VCaP (cell line): ENCODE results near the gene WEE1.
"Not testable (repeated sequence)": the region's sequence is repeated elsewhere in the genome, so short reads cannot be mapped to it uniquely, and the experiment has no call there.

ENCODE experiments used
- H3K27ac ChIP-seq: fragments of 450-650 bp; 2 replicates; pipeline ENCODE4 v1.5.1; 2017
- CTCF ChIP-seq: fragments of 450-650 bp; conservative IDR thresholded peaks from 2 replicates; pipeline ENCODE4 v1.5.1; 2017; ENCODE audit warnings: mild to moderate bottlenecking, moderate library complexity

The WEE1 gene

GRCh38 chr11:9619971-9620370, 46.5 kb downstream of the WEE1 start:
- no peak overlapping the region for H3K27ac ChIP-seq
- TF ChIP-seq CTCF, result no peak

- H3K27ac ChIP-seq, result not testable (repeated sequence)
Measured at GRCh38 chr11:9622353-9622752, 48.9 kb downstream of the WEE1 start.

- H3K27ac ChIP-seq, result not testable (repeated sequence)
Measured at GRCh38 chr11:9623053-9623452, 49.6 kb downstream of the WEE1 start.

- no peak for TF ChIP-seq CTCF
- H3K27ac ChIP-seq, result no peak overlapping the region
Measured at GRCh38 chr11:9624448-9624847, 51.0 kb downstream of the WEE1 start.

GRCh38 chr11:9625162-9625561, 51.7 kb downstream of the WEE1 start:
- no peak for TF ChIP-seq CTCF
- H3K27ac ChIP-seq, result no peak overlapping the region

- no peak for TF ChIP-seq CTCF
- no peak overlapping the region for H3K27ac ChIP-seq
Measured at GRCh38 chr11:9625728-9626127, 52.3 kb downstream of the WEE1 start.

- H3K27ac ChIP-seq, result no peak overlapping the region
- TF ChIP-seq CTCF, result no peak
Measured at GRCh38 chr11:9626496-9627394, 53.3 kb downstream of the WEE1 start.

- TF ChIP-seq CTCF, result no peak
- H3K27ac ChIP-seq, result no peak overlapping the region
Measured at GRCh38 chr11:9629064-9629463, 55.6 kb downstream of the WEE1 start.
